Islet precursor cell (in vitro differentiated cells): ENCODE data around the gene ACSL3.
A peak's percentile ranks its signal among the peaks of the same experiment; 100 is the strongest.

Source experiments
- DNase-seq: peaks from one replicate; pipeline ENCODE4 v3.0.0-alpha.2; 2018

The ACSL3 gene

GRCh38 chr2:222883420-222883819, 22.6 kb downstream of the ACSL3 start:
- DNase-seq = no peak

GRCh38 chr2:222884114-222884771, 23.4 kb downstream of the ACSL3 start:
- DNase-seq = no peak

GRCh38 chr2:222884805-222885424, 24.1 kb downstream of the ACSL3 start:
- DNase-seq = no peak

GRCh38 chr2:222887124-222887523, 26.3 kb downstream of the ACSL3 start:
- DNase-seq = no peak

GRCh38 chr2:222888716-222889115, 27.9 kb downstream of the ACSL3 start:
- DNase-seq = no peak

- DNase-seq = no peak
These were observed 31.1 kb downstream of the ACSL3 start for GRCh38 chr2:222891890-222892289.

GRCh38 chr2:222892321-222892720, 31.5 kb downstream of the ACSL3 start:
- no peak for DNase-seq

GRCh38 chr2:222892761-222893160, 31.9 kb downstream of the ACSL3 start:
- DNase-seq = no peak

- no peak for DNase-seq
These were observed 32.9 kb downstream of the ACSL3 start for GRCh38 chr2:222893716-222894115.

GRCh38 chr2:222895144-222895543, 34.3 kb downstream of the ACSL3 start:
- no peak for DNase-seq

- DNase-seq = no peak
These were observed 37.1 kb downstream of the ACSL3 start for GRCh38 chr2:222897898-222898297.

- peak; percentile 82 for DNase-seq
These were observed 38.8 kb downstream of the ACSL3 start for GRCh38 chr2:222899413-222900181.

- DNase-seq = no peak
These were observed 39.5 kb downstream of the ACSL3 start for GRCh38 chr2:222900354-222900753.

GRCh38 chr2:222902660-222903059, 41.8 kb downstream of the ACSL3 start:
- peak; percentile 64 for DNase-seq

GRCh38 chr2:222903234-222904220, 42.7 kb downstream of the ACSL3 start:
- DNase-seq = no peak

- DNase-seq = no peak
These were observed 43.9 kb downstream of the ACSL3 start for GRCh38 chr2:222904557-222905258.

GRCh38 chr2:222907048-222907447, 46.2 kb downstream of the ACSL3 start:
- no peak for DNase-seq

- no peak for DNase-seq
These were observed 47.1 kb downstream of the ACSL3 start for GRCh38 chr2:222907790-222908441.

- DNase-seq = no peak
These were observed 48.5 kb downstream of the ACSL3 start for GRCh38 chr2:222909286-222909685.

GRCh38 chr2:222912117-222912516, 51.3 kb downstream of the ACSL3 start:
- no peak for DNase-seq

- no peak for DNase-seq
These were observed 51.9 kb downstream of the ACSL3 start for GRCh38 chr2:222912776-222913175.
